Measurements from ENCODE around the gene DDX10.

GRCh38 chr11:108680271-108680670 is 15.4 kb downstream of the DDX10 start:
- no peak for TF ChIP-seq EZH2 (IDR thresholded peaks at IDR 0.05)
- TF ChIP-seq POLR2AphosphoS5 (IDR thresholded peaks at IDR 0.05; ENCODE audit: borderline replicate concordance, low read depth, low read length) = no peak
- TF ChIP-seq FOXP2 (optimal IDR thresholded peaks at IDR 0.05; ENCODE audit: control extremely low read depth, extremely low read length, insufficient read depth) = no peak
